22Rv1 (cell line): Measurements from ENCODE around the gene MBOAT2.

Experiments used
- H3K27ac ChIP-seq: fragments of 450-650 bp; 2 replicates; pipeline ENCODE4 v1.5.1; 2017
- CTCF ChIP-seq: fragments of 450-650 bp; IDR thresholded peaks from 2 replicates; pipeline ENCODE4 v1.5.1; 2017; ENCODE audit warnings: mild to moderate bottlenecking
- ZFX ChIP-seq: fragments of 450-650 bp; IDR thresholded peaks from 2 replicates; pipeline ENCODE4 v1.6.1; 2017; ENCODE audit warnings: antibody characterized with exemption, borderline replicate concordance

Gene MBOAT2

GRCh38 chr2:9033385-9034168 lies 30.1 kb upstream of the MBOAT2 start:
- no peak overlapping the region for H3K27ac ChIP-seq
- TF ChIP-seq ZFX, result no peak
- TF ChIP-seq CTCF, result no peak

GRCh38 chr2:9032536-9033255 lies 29.2 kb upstream of the MBOAT2 start:
- no peak overlapping the region for H3K27ac ChIP-seq

GRCh38 chr2:9032121-9032520 lies 28.6 kb upstream of the MBOAT2 start:
- no peak overlapping the region for H3K27ac ChIP-seq
- TF ChIP-seq CTCF (no peak), ZFX (no peak)

More at GRCh38 chr2:9032536-9033255, 29.2 kb upstream of the MBOAT2 start:
- no peak for TF ChIP-seq ZFX
- TF ChIP-seq CTCF, result no peak

GRCh38 chr2:9031246-9031645 lies 27.8 kb upstream of the MBOAT2 start:
- no peak overlapping the region for H3K27ac ChIP-seq
- TF ChIP-seq ZFX (no peak), CTCF (no peak)

GRCh38 chr2:9030841-9031240 lies 27.4 kb upstream of the MBOAT2 start:
- no peak overlapping the region for H3K27ac ChIP-seq
- TF ChIP-seq CTCF, result no peak
- TF ChIP-seq ZFX, result no peak

- no peak overlapping the region for H3K27ac ChIP-seq
- no peak for TF ChIP-seq ZFX
- no peak for TF ChIP-seq CTCF
Observed at GRCh38 chr2:9030190-9030589, 26.7 kb upstream of the MBOAT2 start.

- TF ChIP-seq CTCF (no peak), ZFX (no peak)
- H3K27ac ChIP-seq, result no peak overlapping the region
Observed at GRCh38 chr2:9029721-9030120, 26.2 kb upstream of the MBOAT2 start.
